HL-60 (cell line): ENCODE data around the gene SYK.

Experiments used
- DNase-seq, 2 experiments: peaks; one replicate each; pipeline ENCODE4 v3.0.0-alpha.2; 2010 to 2020; ENCODE audit warnings: low read depth in 1 of 2, low spot score in 1 of 2
- H3K27ac ChIP-seq: fragments of 250-450 bp; sonication (Bioruptor Pico); replicated peaks from 2 replicates; pipeline ENCODE4 v1.5.1; 2020; ENCODE audit warnings: mild to moderate bottlenecking, moderate library complexity
- H3K27me3 ChIP-seq: fragments of 250-450 bp; sonication (Bioruptor Pico); 2 replicates; pipeline ENCODE4 v1.5.1; 2021; ENCODE audit warnings: mild to moderate bottlenecking, moderate library complexity; ENCODE audit not compliant: insufficient read depth, poor library complexity, severe bottlenecking
- H3K4me3 ChIP-seq: replicated peaks from 2 replicates; pipeline ENCODE4 v1.5.1; 2011; ENCODE audit warnings: mild to moderate bottlenecking, control low read depth, low read length; ENCODE audit not compliant: insufficient read depth
- GABPA ChIP-seq: IDR thresholded peaks from 2 replicates; pipeline ENCODE4 v1.6.1; 2012; ENCODE audit warnings: low read depth
- POLR2AphosphoS5 ChIP-seq: IDR thresholded peaks from 2 replicates; pipeline ENCODE4 v1.6.1; 2012; ENCODE audit warnings: low read depth
- SPI1 ChIP-seq: IDR thresholded peaks from 2 replicates; pipeline ENCODE4 v1.6.1; 2012; ENCODE audit warnings: low read depth, mild to moderate bottlenecking, borderline replicate concordance
- TF ChIP-seq, protein P1 (sequence below): IDR thresholded peaks from 2 replicates; pipeline ENCODE4 v1.6.1; 2012; ENCODE audit warnings: low read depth; ENCODE audit not compliant: insufficient replicate concordance
- TF ChIP-seq, protein P2 (sequence below): IDR thresholded peaks from one replicate; pipeline ENCODE4 v1.5.1; 2011; ENCODE audit warnings: low read length, control low read depth, inconsistent platforms; ENCODE audit not compliant: insufficient read depth

Gene SYK

DNA sequence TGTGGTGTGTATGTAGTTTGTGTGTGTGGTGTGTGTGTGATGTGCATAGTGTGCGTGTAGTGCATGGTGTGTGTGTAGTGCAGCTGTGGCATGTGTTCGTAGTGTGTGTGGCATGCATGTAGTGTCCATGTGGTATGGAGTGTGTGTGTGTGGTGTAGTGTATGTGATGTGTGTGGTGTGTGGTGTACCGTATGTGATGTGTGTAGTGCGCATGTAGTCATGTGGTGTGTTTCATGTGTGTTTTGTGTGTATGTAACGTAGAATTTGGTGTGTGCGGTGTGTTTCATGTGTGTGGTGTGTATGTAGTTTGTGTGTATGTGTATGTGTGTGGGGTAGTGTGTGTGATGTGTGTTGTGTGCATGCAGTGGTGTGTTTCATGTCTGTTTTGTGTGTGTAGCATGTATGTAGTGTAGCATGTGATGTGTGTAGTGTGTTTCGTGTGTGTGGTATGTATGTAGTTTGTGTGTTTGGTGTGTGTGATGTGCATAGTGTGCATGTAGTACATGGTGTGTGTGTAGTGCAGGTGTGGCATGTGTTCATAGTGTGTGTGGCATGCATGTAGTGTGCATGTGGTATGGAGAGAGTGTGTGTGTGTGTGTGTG, 40.7 kb downstream of the SYK start:
- H3K4me3 ChIP-seq: no peak overlapping the region
- no peak for DNase-seq
- peak overlapping the region; percentile 61 for H3K27ac ChIP-seq
- no peaks in the 10 kb centered on the region for H3K27me3 ChIP-seq
- TF ChIP-seq GABPA (no peak), SPI1 (no peak), POLR2AphosphoS5 (no peak; the same call in 1 of the 2 replicates)
- TF ChIP-seq, protein P1, sequence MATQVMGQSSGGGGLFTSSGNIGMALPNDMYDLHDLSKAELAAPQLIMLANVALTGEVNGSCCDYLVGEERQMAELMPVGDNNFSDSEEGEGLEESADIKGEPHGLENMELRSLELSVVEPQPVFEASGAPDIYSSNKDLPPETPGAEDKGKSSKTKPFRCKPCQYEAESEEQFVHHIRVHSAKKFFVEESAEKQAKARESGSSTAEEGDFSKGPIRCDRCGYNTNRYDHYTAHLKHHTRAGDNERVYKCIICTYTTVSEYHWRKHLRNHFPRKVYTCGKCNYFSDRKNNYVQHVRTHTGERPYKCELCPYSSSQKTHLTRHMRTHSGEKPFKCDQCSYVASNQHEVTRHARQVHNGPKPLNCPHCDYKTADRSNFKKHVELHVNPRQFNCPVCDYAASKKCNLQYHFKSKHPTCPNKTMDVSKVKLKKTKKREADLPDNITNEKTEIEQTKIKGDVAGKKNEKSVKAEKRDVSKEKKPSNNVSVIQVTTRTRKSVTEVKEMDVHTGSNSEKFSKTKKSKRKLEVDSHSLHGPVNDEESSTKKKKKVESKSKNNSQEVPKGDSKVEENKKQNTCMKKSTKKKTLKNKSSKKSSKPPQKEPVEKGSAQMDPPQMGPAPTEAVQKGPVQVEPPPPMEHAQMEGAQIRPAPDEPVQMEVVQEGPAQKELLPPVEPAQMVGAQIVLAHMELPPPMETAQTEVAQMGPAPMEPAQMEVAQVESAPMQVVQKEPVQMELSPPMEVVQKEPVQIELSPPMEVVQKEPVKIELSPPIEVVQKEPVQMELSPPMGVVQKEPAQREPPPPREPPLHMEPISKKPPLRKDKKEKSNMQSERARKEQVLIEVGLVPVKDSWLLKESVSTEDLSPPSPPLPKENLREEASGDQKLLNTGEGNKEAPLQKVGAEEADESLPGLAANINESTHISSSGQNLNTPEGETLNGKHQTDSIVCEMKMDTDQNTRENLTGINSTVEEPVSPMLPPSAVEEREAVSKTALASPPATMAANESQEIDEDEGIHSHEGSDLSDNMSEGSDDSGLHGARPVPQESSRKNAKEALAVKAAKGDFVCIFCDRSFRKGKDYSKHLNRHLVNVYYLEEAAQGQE: no peak
- TF ChIP-seq, protein P2, sequence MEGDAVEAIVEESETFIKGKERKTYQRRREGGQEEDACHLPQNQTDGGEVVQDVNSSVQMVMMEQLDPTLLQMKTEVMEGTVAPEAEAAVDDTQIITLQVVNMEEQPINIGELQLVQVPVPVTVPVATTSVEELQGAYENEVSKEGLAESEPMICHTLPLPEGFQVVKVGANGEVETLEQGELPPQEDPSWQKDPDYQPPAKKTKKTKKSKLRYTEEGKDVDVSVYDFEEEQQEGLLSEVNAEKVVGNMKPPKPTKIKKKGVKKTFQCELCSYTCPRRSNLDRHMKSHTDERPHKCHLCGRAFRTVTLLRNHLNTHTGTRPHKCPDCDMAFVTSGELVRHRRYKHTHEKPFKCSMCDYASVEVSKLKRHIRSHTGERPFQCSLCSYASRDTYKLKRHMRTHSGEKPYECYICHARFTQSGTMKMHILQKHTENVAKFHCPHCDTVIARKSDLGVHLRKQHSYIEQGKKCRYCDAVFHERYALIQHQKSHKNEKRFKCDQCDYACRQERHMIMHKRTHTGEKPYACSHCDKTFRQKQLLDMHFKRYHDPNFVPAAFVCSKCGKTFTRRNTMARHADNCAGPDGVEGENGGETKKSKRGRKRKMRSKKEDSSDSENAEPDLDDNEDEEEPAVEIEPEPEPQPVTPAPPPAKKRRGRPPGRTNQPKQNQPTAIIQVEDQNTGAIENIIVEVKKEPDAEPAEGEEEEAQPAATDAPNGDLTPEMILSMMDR: no peak

DNA sequence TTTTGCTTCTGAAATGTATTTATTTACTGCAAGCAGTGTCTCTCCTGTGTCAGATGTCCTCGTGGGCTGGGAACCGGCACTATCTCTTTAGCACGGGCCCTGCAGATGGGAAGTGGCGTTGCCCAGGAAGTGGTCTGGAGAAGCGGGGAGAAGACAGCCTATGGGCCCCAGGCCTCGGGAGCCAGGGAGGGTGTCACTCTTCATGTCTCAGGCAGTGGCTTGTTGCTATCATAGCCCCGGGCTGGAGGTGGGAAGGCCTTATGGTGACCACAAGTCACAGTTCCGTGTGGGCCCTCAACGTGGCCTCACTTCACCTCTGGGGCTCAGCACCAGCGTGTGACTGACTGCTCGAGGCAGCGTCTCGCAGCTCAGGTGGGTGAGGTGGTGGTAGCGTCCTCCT, 41.4 kb downstream of the SYK start:
- peak; percentile 55 to 83 for DNase-seq
- H3K27ac ChIP-seq: peak overlapping the region; percentile 61
- TF ChIP-seq POLR2AphosphoS5 (peak; percentile 54; the same call in 1 of the 2 replicates), SPI1 (peak; percentile 83; the same call in 1 of the 2 replicates)
- TF ChIP-seq, protein P2: no peak

DNA sequence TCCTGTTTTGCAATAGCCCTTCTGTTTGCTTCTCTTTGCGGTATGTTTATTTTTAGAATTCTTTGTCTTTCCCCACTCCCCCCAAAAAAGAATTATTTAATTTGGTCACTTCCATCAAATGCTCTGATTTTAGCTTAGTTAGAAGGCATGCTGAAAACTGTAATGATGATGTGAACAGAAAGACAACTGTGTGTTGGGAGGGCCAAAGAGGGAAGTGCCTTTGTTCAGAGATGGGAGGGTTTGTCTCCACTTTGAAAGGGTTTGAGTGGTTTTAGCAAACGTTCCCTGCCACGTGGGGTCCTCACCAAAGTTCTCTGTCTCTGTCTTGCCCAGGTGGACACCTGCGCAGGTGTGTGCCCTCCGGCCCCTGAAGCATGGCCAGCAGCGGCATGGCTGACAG, 41.9 kb downstream of the SYK start:
- H3K27ac ChIP-seq: peak overlapping the region; percentile 61
- peak; percentile 87 for TF ChIP-seq SPI1
- no peak for TF ChIP-seq POLR2AphosphoS5
- DNase-seq: peak in 1 of 2 experiments; percentile 38

More for the DNA sequence above, 41.4 kb downstream of the SYK start:
- Histone ChIP-seq H3K27me3 (no peaks in the 10 kb centered on the region), H3K4me3 (no peak overlapping the region)

DNA sequence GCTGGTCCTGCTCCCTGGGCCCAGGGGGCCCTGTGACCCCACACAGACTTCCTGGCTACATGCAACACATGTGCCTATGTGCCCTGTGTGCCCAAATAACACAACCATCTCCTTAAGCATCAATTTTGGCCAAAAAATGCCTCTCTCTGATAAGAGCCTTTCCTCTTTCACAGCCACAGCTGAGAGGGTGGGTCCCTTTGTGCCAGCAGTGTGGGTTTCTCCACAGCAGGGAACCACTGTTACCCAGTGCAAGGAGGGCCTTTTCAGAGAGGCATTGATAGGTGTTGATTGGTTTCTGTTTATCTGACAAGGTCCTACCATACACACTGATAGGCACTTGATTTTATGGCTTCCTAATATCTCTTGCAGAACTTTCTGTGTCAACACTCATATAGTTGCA, 42.7 kb downstream of the SYK start:
- TF ChIP-seq, protein P2: no peak
- no peak overlapping the region for H3K27ac ChIP-seq
- H3K4me3 ChIP-seq: no peak overlapping the region
- no peaks in the 10 kb centered on the region for H3K27me3 ChIP-seq
- no peak for DNase-seq

More for the DNA sequence above, 41.9 kb downstream of the SYK start:
- Histone ChIP-seq H3K4me3 (no peak overlapping the region), H3K27me3 (no peaks in the 10 kb centered on the region)

DNA sequence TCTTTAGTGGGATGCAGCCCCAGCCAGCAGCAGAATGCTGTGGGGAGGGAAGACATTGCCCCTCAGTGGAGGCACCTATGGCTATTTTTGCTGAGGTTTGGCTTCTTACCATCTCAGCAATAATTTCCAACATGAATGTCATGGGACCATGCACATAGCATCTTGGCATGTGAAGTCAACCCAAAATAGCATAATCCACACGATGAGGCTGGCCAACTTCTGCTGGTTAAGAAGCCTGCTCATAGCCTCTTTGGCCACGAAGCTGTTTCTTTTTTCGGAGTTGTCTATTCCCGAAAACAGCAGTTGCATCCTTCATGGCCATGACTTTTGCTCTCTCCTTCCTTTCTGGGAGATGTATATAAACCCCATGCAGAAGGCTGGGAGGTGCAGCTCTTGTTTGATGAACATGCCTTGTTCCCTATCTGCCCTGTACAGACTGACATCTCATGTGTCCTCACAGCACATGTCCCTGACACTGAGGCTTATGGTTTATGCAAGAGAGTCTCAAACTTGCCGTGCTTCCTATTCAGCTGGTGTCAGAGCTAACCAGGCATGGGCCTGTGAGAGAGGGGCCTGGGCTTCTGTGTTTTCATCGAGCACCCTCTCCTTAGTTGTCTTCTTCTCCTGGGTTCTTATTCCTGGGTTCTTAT, 45.3 kb downstream of the SYK start:
- no peak for DNase-seq
- H3K27ac ChIP-seq: no peak overlapping the region
- no peaks in the 10 kb centered on the region for H3K27me3 ChIP-seq
- TF ChIP-seq SPI1: no peak
- no peak for TF ChIP-seq GABPA
- TF ChIP-seq, protein P1: no peak
- TF ChIP-seq, protein P2: no peak
- TF ChIP-seq POLR2AphosphoS5: no peak
- H3K4me3 ChIP-seq: no peak overlapping the region
